ENCODE data around the gene B3GNT7.

- no peak for TF ChIP-seq CTCF (optimal IDR thresholded peaks at IDR 0.05 in 1 of 3, IDR thresholded peaks at IDR 0.05 in 1 of 3, conservative IDR thresholded peaks at IDR 0.05 in 1 of 3; ENCODE audit: extremely low read depth in 1 of 3, insufficient read depth in 2 of 3, low read length in 3 of 3)
- no peak for TF ChIP-seq EZH2 (IDR thresholded peaks at IDR 0.05; ENCODE audit: low read length)
Measured at GRCh38 chr2:231418820-231419640, 23.5 kb downstream of the B3GNT7 start.

Data from keratinocyte (primary cell).